Mesenchymal stem cell (in vitro differentiated cells and primary cell): ENCODE results near the gene AGFG1.
"Not testable (repeated sequence)": the region's sequence is repeated elsewhere in the genome, so short reads cannot be mapped to it uniquely, and the experiment has no call there.

Experiments
- DNase-seq: peaks from one replicate; pipeline ENCODE4 v3.0.0-alpha.2; 2013
- H2AFZ ChIP-seq: one replicate; pipeline ENCODE4 v1.6.1; 2013; ENCODE audit warnings: low read depth, mild to moderate bottlenecking, control low read depth, inconsistent platforms, low read length, moderate library complexity
- H2AK5ac ChIP-seq: 2 replicates; pipeline ENCODE4 v1.6.1; 2013; ENCODE audit warnings: low read length, moderate library complexity, mild to moderate bottlenecking, inconsistent platforms; ENCODE audit not compliant: severe bottlenecking
- H2BK120ac ChIP-seq: one replicate; pipeline ENCODE4 v1.6.1; 2013; ENCODE audit warnings: low read depth, mild to moderate bottlenecking, inconsistent platforms, low read length, moderate library complexity
- H2BK12ac ChIP-seq, 2 experiments: one replicate each; pipeline ENCODE4 v1.6.1; 2013; ENCODE audit warnings: inconsistent platforms in 2 of 2, low read length in 2 of 2, mild to moderate bottlenecking in 2 of 2, moderate library complexity in 2 of 2, control low read depth in 1 of 2
- H2BK15ac ChIP-seq: one replicate; pipeline ENCODE4 v1.6.1; 2013; ENCODE audit warnings: mild to moderate bottlenecking, low read depth, inconsistent platforms; ENCODE audit not compliant: poor library complexity, severe bottlenecking
- H2BK5ac ChIP-seq: 2 replicates; pipeline ENCODE4 v1.6.1; 2013; ENCODE audit warnings: low read depth, mild to moderate bottlenecking, low read length, control low read depth, inconsistent platforms; ENCODE audit not compliant: poor library complexity, severe bottlenecking
- H3K14ac ChIP-seq, 2 experiments: one replicate each; pipeline ENCODE4 v1.6.1; 2013; ENCODE audit warnings: inconsistent platforms in 2 of 2, low read length in 2 of 2, control low read depth in 1 of 2, mild to moderate bottlenecking in 1 of 2, moderate library complexity in 1 of 2
- H3K18ac ChIP-seq, 2 experiments: one replicate each; pipeline ENCODE4 v1.6.1; 2013; ENCODE audit warnings: inconsistent platforms in 2 of 2, low read length in 2 of 2, control low read depth in 1 of 2, low read depth in 1 of 2, mild to moderate bottlenecking in 1 of 2
- H3K23ac ChIP-seq, 2 experiments: one replicate each; pipeline ENCODE4 v1.6.1; 2013; ENCODE audit warnings: inconsistent platforms in 2 of 2, low read length in 2 of 2, mild to moderate bottlenecking in 2 of 2, moderate library complexity in 2 of 2, control low read depth in 1 of 2
- H3K27ac ChIP-seq: 2 replicates; pipeline ENCODE4 v1.5.1; 2013; ENCODE audit warnings: mild to moderate bottlenecking, moderate library complexity, low read length, control low read depth, inconsistent platforms; ENCODE audit not compliant: poor library complexity, severe bottlenecking
- H3K27me3 ChIP-seq, 2 experiments: 2 replicates each; pipeline versions ENCODE4 v1.6.1 to v1.7.0; 2013; ENCODE audit warnings: low read length in 2 of 2, mild to moderate bottlenecking in 2 of 2, moderate library complexity in 2 of 2, control low read depth in 1 of 2, inconsistent platforms in 1 of 2; ENCODE audit not compliant: control insufficient read depth in 1 of 2, insufficient read depth in 1 of 2
- H3K36me3 ChIP-seq, 2 experiments: 2 replicates each; pipeline versions ENCODE4 v1.6.1 to v1.7.0; 2013; ENCODE audit warnings: low read length in 2 of 2, control low read depth in 1 of 2, inconsistent platforms in 1 of 2, low read depth in 1 of 2, mild to moderate bottlenecking in 1 of 2; ENCODE audit not compliant: insufficient read depth in 2 of 2, control insufficient read depth in 1 of 2
- H3K4ac ChIP-seq, 2 experiments: one replicate each; pipeline ENCODE4 v1.6.1; 2013; ENCODE audit warnings: inconsistent platforms in 2 of 2, low read length in 2 of 2, mild to moderate bottlenecking in 2 of 2, moderate library complexity in 2 of 2, control low read depth in 1 of 2, low read depth in 1 of 2
- H3K4me1 ChIP-seq: 2 replicates; pipeline ENCODE4 v1.6.1; 2013; ENCODE audit warnings: low read depth, low read length, control low read depth; ENCODE audit not compliant: control insufficient read depth, insufficient read depth
- H3K4me2 ChIP-seq: 2 replicates; pipeline ENCODE4 v1.6.1; 2013; ENCODE audit warnings: low read length, mild to moderate bottlenecking, inconsistent platforms; ENCODE audit not compliant: poor library complexity, severe bottlenecking
- H3K4me3 ChIP-seq, 2 experiments: 2 replicates each; pipeline versions ENCODE4 v1.5.1 to v1.7.0; 2013; ENCODE audit warnings: low read length in 2 of 2, mild to moderate bottlenecking in 2 of 2, control low read depth in 1 of 2, low read depth in 1 of 2; ENCODE audit not compliant: insufficient read depth in 1 of 2
- H3K79me1 ChIP-seq: replicated peaks from 2 replicates; pipeline ENCODE4 v1.6.1; 2013; ENCODE audit warnings: mild to moderate bottlenecking, control low read depth, low read length, inconsistent platforms; ENCODE audit not compliant: poor library complexity, severe bottlenecking
- H3K9ac ChIP-seq: 2 replicates; pipeline ENCODE4 v1.7.0; 2013; ENCODE audit warnings: mild to moderate bottlenecking, low read length, moderate library complexity
- H3K9me3 ChIP-seq: 2 replicates; pipeline ENCODE4 v1.7.0; 2013; ENCODE audit warnings: mild to moderate bottlenecking, low read length; ENCODE audit not compliant: control insufficient read depth
- H4K8ac ChIP-seq: one replicate; pipeline ENCODE4 v1.6.1; 2013; ENCODE audit warnings: inconsistent platforms, mild to moderate bottlenecking, low read length, moderate library complexity
- H4K91ac ChIP-seq: one replicate; pipeline ENCODE4 v1.6.1; 2013; ENCODE audit warnings: mild to moderate bottlenecking, low read length, inconsistent platforms
- WGBS: methylation state at CpG from one replicate; pipeline ENCODE4 v1.1.7; 2013; ENCODE audit warnings: mixed read lengths; 5-methylcytosine and 5-hydroxymethylcytosine counted together

The AGFG1 gene

DNA sequence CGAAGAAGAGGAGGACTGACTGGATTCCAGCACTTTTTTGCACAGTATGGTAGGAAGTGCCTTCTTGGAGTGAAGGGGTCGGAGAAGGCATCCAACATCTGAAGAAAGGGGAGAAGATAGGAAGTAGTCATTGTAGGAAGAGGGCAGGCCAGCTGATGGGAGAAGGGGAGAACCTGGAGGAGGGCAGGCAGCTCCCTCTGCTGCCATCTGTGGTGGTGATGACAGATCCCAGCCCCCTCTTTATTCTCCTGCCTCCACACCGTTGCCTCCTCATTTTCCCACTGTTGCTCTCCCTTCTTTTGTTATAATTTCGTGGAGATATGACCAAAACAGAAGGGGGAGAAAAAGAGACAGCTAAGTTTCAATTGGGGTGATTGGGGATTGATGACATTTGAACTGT, 123.8 kb downstream of the AGFG1 start:
- no peak overlapping the region for H3K18ac ChIP-seq
- H2AK5ac ChIP-seq: no peak overlapping the region
- no peak overlapping the region for H3K14ac ChIP-seq
- no peak for DNase-seq
- H3K23ac ChIP-seq: no peak overlapping the region
- H3K27ac ChIP-seq: no peak overlapping the region
- H3K36me3 ChIP-seq: no peaks in the 10 kb centered on the region
- H2BK5ac ChIP-seq: no peak overlapping the region
- H3K4me3 ChIP-seq: no peak overlapping the region
- no peaks in the 10 kb centered on the region for H3K9me3 ChIP-seq
- H3K4ac ChIP-seq: no peak overlapping the region
- H3K4me1 ChIP-seq: peaks cover 2% of the 10 kb centered on the region
- WGBS: 65% methylated on average over 2 of the region's 4 CpGs
- no peak overlapping the region for H3K4me2 ChIP-seq
- H3K9ac ChIP-seq: no peak overlapping the region
- H2BK12ac ChIP-seq: no peak overlapping the region
- no peaks in the 10 kb centered on the region for H3K79me1 ChIP-seq
- no peak overlapping the region for H4K91ac ChIP-seq
- H2AFZ ChIP-seq: no peak overlapping the region
- no peak overlapping the region for H2BK15ac ChIP-seq
- H4K8ac ChIP-seq: no peak overlapping the region
- H2BK120ac ChIP-seq: no peak overlapping the region
- H3K27me3 ChIP-seq: no peaks in the 10 kb centered on the region

DNA sequence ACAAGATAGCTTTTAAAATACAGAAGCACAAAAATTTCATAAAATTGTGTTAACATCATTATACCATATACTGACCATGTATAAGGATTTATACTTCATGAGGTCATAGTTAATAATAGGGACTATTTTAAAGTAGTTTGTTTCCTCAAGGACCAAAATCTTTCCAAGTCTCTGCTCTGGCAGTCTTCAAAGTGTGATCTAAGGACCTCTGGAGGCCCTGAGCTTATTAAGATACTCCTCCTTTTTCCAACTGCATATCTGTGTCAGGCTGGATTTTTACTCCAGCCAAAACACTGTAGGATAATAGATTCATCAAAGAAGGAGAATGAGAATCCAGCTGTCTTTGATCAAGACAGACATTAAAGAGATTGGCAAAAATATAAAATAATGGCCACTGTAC, 125.1 kb downstream of the AGFG1 start:
- Histone ChIP-seq H2BK12ac (no peak overlapping the region), H2BK15ac (no peak overlapping the region), H4K91ac (no peak overlapping the region), H3K27me3 (no peaks in the 10 kb centered on the region), H3K4me1 (peaks cover 2% of the 10 kb centered on the region), H2BK5ac (no peak overlapping the region), H3K23ac (no peak overlapping the region), H2AFZ (no peak overlapping the region), H3K14ac (no peak overlapping the region), H2BK120ac (no peak overlapping the region), H3K27ac (no peak overlapping the region), H3K4ac (no peak overlapping the region), H3K18ac (no peak overlapping the region), H4K8ac (no peak overlapping the region), H3K9ac (no peak overlapping the region), H3K79me1 (no peaks in the 10 kb centered on the region), H2AK5ac (no peak overlapping the region), H3K4me3 (no peak overlapping the region), H3K4me2 (no peak overlapping the region), H3K36me3 (no peaks in the 10 kb centered on the region), H3K9me3 (no peaks in the 10 kb centered on the region)
- DNase-seq: no peak

DNA sequence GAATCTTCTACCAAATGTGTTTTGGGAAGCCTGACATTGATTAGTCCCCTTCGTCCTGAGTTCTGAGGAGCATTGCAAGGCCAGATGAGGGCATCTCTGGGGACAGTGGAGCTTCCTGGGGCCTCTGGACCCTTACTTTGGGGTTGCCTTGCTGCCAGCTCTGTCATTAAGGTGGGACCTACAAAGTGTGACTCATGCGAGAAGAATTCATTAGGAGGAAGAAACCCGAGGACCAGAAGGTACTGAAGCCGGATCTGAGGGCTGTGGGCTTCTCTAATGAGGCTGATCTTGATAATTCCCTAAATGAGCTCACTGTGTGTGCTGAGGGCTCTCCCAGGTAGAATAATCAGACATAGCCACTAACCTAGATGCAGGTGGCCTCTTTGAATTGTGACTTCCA, 126.0 kb downstream of the AGFG1 start:
- H3K4me1 ChIP-seq: peaks cover 2% of the 10 kb centered on the region
- H3K9me3 ChIP-seq: no peaks in the 10 kb centered on the region
- H2BK12ac ChIP-seq: no peak overlapping the region
- no peak overlapping the region for H2AFZ ChIP-seq
- H3K36me3 ChIP-seq: no peaks in the 10 kb centered on the region
- no peaks in the 10 kb centered on the region for H3K79me1 ChIP-seq
- H2AK5ac ChIP-seq: no peak overlapping the region
- no peak overlapping the region for H3K23ac ChIP-seq
- no peak for DNase-seq
- no peak overlapping the region for H3K27ac ChIP-seq
- no peak overlapping the region for H3K18ac ChIP-seq
- H3K4ac ChIP-seq: no peak overlapping the region
- H3K27me3 ChIP-seq: no peaks in the 10 kb centered on the region
- no peak overlapping the region for H3K9ac ChIP-seq
- no peak overlapping the region for H3K4me3 ChIP-seq
- H4K8ac ChIP-seq: no peak overlapping the region
- no peak overlapping the region for H3K4me2 ChIP-seq
- H4K91ac ChIP-seq: no peak overlapping the region
- no peak overlapping the region for H3K14ac ChIP-seq
- H2BK15ac ChIP-seq: no peak overlapping the region
- no peak overlapping the region for H2BK120ac ChIP-seq
- H2BK5ac ChIP-seq: no peak overlapping the region
- WGBS: 42% methylated on average over 4 of the region's 4 CpGs

- H4K8ac ChIP-seq, H3K4me1 ChIP-seq, H3K36me3 ChIP-seq, H3K4ac ChIP-seq, H2BK5ac ChIP-seq, H2BK12ac ChIP-seq, H3K9ac ChIP-seq, H3K23ac ChIP-seq, H2BK120ac ChIP-seq, H3K18ac ChIP-seq, H3K79me1 ChIP-seq, H3K27me3 ChIP-seq, H3K27ac ChIP-seq, H3K9me3 ChIP-seq, H3K4me3 ChIP-seq, H3K4me2 ChIP-seq, H2AK5ac ChIP-seq, H2BK15ac ChIP-seq, H4K91ac ChIP-seq, DNase-seq: not testable (repeated sequence)
- Histone ChIP-seq H2AFZ (peak within 1 kb of the TSS; percentile 31), H3K14ac (peak within 1 kb of the TSS in 1 of 2 experiments; percentile 75)
- WGBS: 88% methylated on average over 9 of the region's 16 CpGs
Observed at GRCh38 chr2:227598835-227599503, 127.0 kb downstream of the AGFG1 start, which contains the start of gene SCYGR2. SCYGR2 (plus strand) TSS chr2:227598893; CDS start chr2:227598893, 0 bp downstream.
